Choroid plexus epithelial cell (primary cell): ENCODE data around the gene HIVEP3.
A peak's percentile ranks its signal among the peaks of the same experiment; 100 is the strongest.
"Not testable (repeated sequence)": the region's sequence is repeated elsewhere in the genome, so short reads cannot be mapped to it uniquely, and the experiment has no call there.

Experiments
- DNase-seq: peaks from one replicate; pipeline ENCODE4 v3.0.0-alpha.2; 2010; ENCODE audit warnings: low read depth
- H3K4me3 ChIP-seq: 2 replicates; pipeline ENCODE4 v1.5.1; 2011; ENCODE audit warnings: low read depth, mild to moderate bottlenecking, control low read depth, low read length, moderate library complexity
- CTCF ChIP-seq: conservative IDR thresholded peaks from 2 replicates; pipeline ENCODE4 v1.5.1; 2011; ENCODE audit warnings: low read depth, mild to moderate bottlenecking, control low read depth, inconsistent platforms, low read length, moderate library complexity

HIVEP3 gene

DNA sequence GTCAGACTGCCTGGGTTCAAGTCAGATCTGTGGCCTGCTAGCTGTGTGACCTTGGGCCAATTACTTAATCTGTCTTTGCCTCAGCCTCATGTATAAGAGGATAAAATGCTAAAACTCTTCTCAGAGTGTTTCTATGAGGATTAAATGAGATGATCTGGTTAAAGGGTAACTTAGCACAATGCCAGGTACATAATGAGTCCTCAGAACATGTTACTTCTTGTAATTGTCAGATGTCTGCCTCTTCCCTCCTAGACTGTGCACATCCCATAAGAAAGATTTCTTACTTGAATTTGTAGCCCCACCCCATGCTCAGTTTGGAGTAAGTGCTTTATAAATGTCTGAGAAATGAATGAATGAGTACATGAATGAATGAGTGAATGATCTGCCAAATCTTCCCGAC, 34.6 kb upstream of the HIVEP3 start:
- no peak for TF ChIP-seq CTCF
- no peak for DNase-seq

GRCh38 chr1:41952208-41952607, 33.5 kb upstream of the HIVEP3 start:
- H3K4me3 ChIP-seq = no peak overlapping the region
- TF ChIP-seq CTCF = no peak
- no peak for DNase-seq

More for the DNA sequence above, 34.6 kb upstream of the HIVEP3 start:
- H3K4me3 ChIP-seq = no peak overlapping the region

- not testable (repeated sequence) for DNase-seq, H3K4me3 ChIP-seq
These were observed 32.8 kb upstream of the HIVEP3 start for GRCh38 chr1:41951492-41951891.

GRCh38 chr1:41950820-41951219, 32.1 kb upstream of the HIVEP3 start:
- peak; percentile 52 for DNase-seq
- TF ChIP-seq CTCF = no peak
- H3K4me3 ChIP-seq = no peak overlapping the region

DNA sequence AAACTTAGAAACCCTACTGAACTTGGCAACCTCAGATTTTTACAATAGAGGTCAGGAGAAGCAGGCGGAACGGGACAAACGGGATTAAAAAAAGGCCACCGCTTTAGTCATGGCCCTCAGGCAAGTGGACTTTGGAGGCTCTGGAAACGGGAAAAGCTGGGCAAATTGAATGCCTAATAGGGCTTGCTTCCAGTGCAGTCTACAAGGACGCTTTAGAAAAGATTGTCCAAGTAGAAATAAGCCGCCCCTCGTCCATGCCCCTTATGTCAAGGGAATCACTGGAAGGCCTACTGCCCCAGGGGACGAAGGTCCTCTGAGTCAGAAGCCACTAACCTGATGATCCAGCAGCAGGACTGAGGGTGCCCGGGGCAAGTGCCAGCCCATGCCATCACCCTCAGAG, 27.2 kb upstream of the HIVEP3 start:
- H3K4me3 ChIP-seq, DNase-seq: not testable (repeated sequence)

GRCh38 chr1:41943717-41944116, 25.0 kb upstream of the HIVEP3 start:
- no peak for TF ChIP-seq CTCF
- no peak for DNase-seq
- H3K4me3 ChIP-seq = no peak overlapping the region

- no peak for DNase-seq
- H3K4me3 ChIP-seq = no peak overlapping the region
- no peak for TF ChIP-seq CTCF
These were observed 23.6 kb upstream of the HIVEP3 start for GRCh38 chr1:41942278-41942677.

DNA sequence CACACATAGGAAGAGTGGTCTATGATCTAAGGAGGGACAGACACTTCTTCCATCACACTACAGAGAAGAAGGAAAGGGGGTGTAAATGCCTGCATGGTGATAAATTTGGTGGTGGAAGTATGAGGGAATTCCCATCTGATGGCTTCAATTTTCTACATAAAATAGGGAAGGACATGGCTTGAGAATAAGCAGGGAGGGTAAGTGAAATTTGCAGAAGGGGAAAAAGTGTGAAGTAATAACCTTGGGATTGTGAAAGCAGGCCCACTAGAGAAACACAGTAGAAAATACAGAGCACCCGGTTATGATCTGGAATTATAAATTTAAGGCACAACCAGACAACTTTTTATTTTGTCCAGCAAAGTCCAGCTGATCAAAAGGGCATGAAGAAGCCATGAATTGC, 22.7 kb upstream of the HIVEP3 start:
- TF ChIP-seq CTCF = no peak
- DNase-seq = no peak
- no peak overlapping the region for H3K4me3 ChIP-seq
